HCT116 (cell line): ENCODE measurements around the gene CDC14B. TPM values are rescaled to one million over a fixed set of nuclear protein-coding genes. Genes with fewer than 3 reads are reported as not detected.

ENCODE experiments used
- ATAC-seq: fragments of 200-7000 bp; cut with Tn5 transposase; 2 replicates; pipeline ENCODE4 v1.9.1; 2020; ENCODE audit warnings: mild to moderate bottlenecking, moderate library complexity
- BruUV-seq: library from RNA; stranded (reverse); fragments of 400-500 nt; replicated peaks from 2 replicates; lab custom pipeline; 2021; lab: Mats Ljungman, UMichigan
- CTCF ChIA-PET: fragments of 300-600 bp; sonication (Branson Sonifier 250); formaldehyde crosslinking; loops from one replicate; lab custom pipeline; 2021; ENCODE audit warnings: antibody characterized with exemption; lab: Charles Lee
- POLR2A ChIA-PET: fragments of 300-600, 350-600 bp; sonication (Branson Sonifier 250); formaldehyde crosslinking; loops from one replicate; lab custom pipeline; 2021; ENCODE audit warnings: antibody characterized with exemption; lab: Charles Lee
- RAD21 ChIA-PET, 2 experiments: fragments of 300-600 bp; sonication (Branson Sonifier 250); formaldehyde crosslinking; loops; one replicate each; lab custom pipeline; 2023; ENCODE audit warnings: low total read pairs in 2 of 2; ENCODE audit not compliant: uncharacterized antibody in 2 of 2, unreplicated experiment in 2 of 2, low non-redundant PET in 1 of 2; lab: Charles Lee
- DNase-seq: peaks from one replicate; pipeline ENCODE4 v3.0.0-alpha.2; 2010; ENCODE audit warnings: low read depth, low spot score
- H2AFZ ChIP-seq: fragments of 200-600 bp; shearing (Covaris generic), sonication (generic); 2 replicates; pipeline ENCODE4 v1.6.1; 2017; ENCODE audit warnings: low read depth, mixed run types, mixed read lengths, antibody characterized with exemption, low read length; ENCODE audit not compliant: poor library complexity, severe bottlenecking
- H3K27ac ChIP-seq: 2 replicates; pipeline ENCODE4 v1.5.1; 2012; ENCODE audit warnings: low read depth, low read length
- H3K27me3 ChIP-seq: fragments of 200-600 bp; sonication (generic); 2 replicates; pipeline ENCODE4 v1.6.1; 2016; ENCODE audit warnings: mixed run types, low read length, mixed read lengths; ENCODE audit not compliant: insufficient read depth
- H3K36me3 ChIP-seq, 2 experiments: fragments of 200-500 bp in 1 of 2; fragments of 200-600 bp in 1 of 2; sonication (Bioruptor generic) in 1 of 2; sonication (generic) in 1 of 2; 2 replicates each; pipeline versions ENCODE4 v1.5.1 to v1.6.1; 2014 to 2016; ENCODE audit warnings: low read length in 2 of 2, inconsistent platforms in 1 of 2, mixed read lengths in 1 of 2, mixed run types in 1 of 2; ENCODE audit not compliant: insufficient read depth in 2 of 2, control insufficient read depth in 1 of 2
- H3K4me1 ChIP-seq, 2 experiments: fragments of 200-600 bp in 1 of 2; sonication (generic) in 1 of 2; 2 replicates each; pipeline versions ENCODE4 v1.5.1 to v1.6.1; 2012 to 2017; ENCODE audit warnings: low read length in 2 of 2, inconsistent platforms in 1 of 2, mild to moderate bottlenecking in 1 of 2, mixed read lengths in 1 of 2, mixed run types in 1 of 2, moderate library complexity in 1 of 2; ENCODE audit not compliant: insufficient read depth in 2 of 2, control insufficient read depth in 1 of 2
- H3K4me2 ChIP-seq: fragments of 200-600 bp; sonication (generic); 2 replicates; pipeline ENCODE4 v1.6.1; 2017; ENCODE audit warnings: mixed run types, low read length, mixed read lengths
- H3K4me3 ChIP-seq, 2 experiments: fragments of 200-600 bp in 1 of 2; sonication (generic) in 1 of 2; replicated peaks in 1 of 2; 2 replicates each; pipeline ENCODE4 v1.5.1; 2011 to 2016; ENCODE audit warnings: low read length in 2 of 2, control low read depth in 1 of 2, low read depth in 1 of 2, mild to moderate bottlenecking in 1 of 2, mixed read lengths in 1 of 2, mixed run types in 1 of 2
- H3K79me2 ChIP-seq: fragments of 200-600 bp; sonication (generic); 2 replicates; pipeline ENCODE4 v1.6.1; 2017; ENCODE audit warnings: mild to moderate bottlenecking, mixed run types, low read length, moderate library complexity, mixed read lengths; ENCODE audit not compliant: insufficient read depth
- H3K9ac ChIP-seq: fragments of 200-600 bp; sonication (generic); 2 replicates; pipeline ENCODE4 v1.6.1; 2016; ENCODE audit warnings: low read length, mixed read lengths
- H3K9me2 ChIP-seq: fragments of 200-600 bp; sonication (generic), shearing (Covaris generic); 2 replicates; pipeline ENCODE4 v1.6.1; 2017; ENCODE audit warnings: mixed run types, mild to moderate bottlenecking, moderate library complexity; ENCODE audit not compliant: insufficient read depth
- H3K9me3 ChIP-seq, 2 experiments: fragments of 200-500 bp in 1 of 2; fragments of 200-600 bp in 1 of 2; sonication (Bioruptor generic) in 1 of 2; sonication (generic) in 1 of 2; 2 replicates each; pipeline ENCODE4 v1.6.1; 2014 to 2017; ENCODE audit warnings: low read length in 2 of 2, mixed read lengths in 2 of 2, inconsistent platforms in 1 of 2, low read depth in 1 of 2, mild to moderate bottlenecking in 1 of 2, mixed run types in 1 of 2, moderate library complexity in 1 of 2; ENCODE audit not compliant: control insufficient read depth in 1 of 2, insufficient read depth in 1 of 2
- H4K20me1 ChIP-seq: fragments of 200-600 bp; sonication (generic), shearing (Covaris generic); 2 replicates; pipeline ENCODE4 v1.6.1; 2017; ENCODE audit warnings: mixed run types, mild to moderate bottlenecking, moderate library complexity; ENCODE audit not compliant: insufficient read depth
- CEBPB ChIP-seq: IDR thresholded peaks from 2 replicates; pipeline ENCODE4 v1.6.1; 2012; ENCODE audit warnings: low read depth
- EGR1 ChIP-seq: IDR thresholded peaks from 2 replicates; pipeline ENCODE4 v1.6.1; 2012; ENCODE audit warnings: low read depth
- EZH2 ChIP-seq: fragments of 200-600 bp; sonication (generic); IDR thresholded peaks from 2 replicates; pipeline ENCODE4 v1.6.1; 2017; ENCODE audit warnings: antibody characterized with exemption, mixed run types
- EZH2phosphoT487 ChIP-seq: fragments of 200-600 bp; IDR thresholded peaks from 2 replicates; pipeline ENCODE4 v1.6.1; 2018; ENCODE audit warnings: antibody characterized with exemption, borderline replicate concordance
- FOSL1 ChIP-seq: IDR thresholded peaks from 2 replicates; pipeline ENCODE4 v1.6.1; 2012; ENCODE audit warnings: low read depth
- JUND ChIP-seq: IDR thresholded peaks from 2 replicates; pipeline ENCODE4 v1.6.1; 2012
- RAD21 ChIP-seq: IDR thresholded peaks from 2 replicates; pipeline ENCODE4 v1.6.1; 2012; ENCODE audit warnings: low read depth, mild to moderate bottlenecking
- SIN3A ChIP-seq: IDR thresholded peaks from 2 replicates; pipeline ENCODE4 v1.6.1; 2012; ENCODE audit warnings: low read depth
- intact Hi-C: fragments of 100-400 bp; cut with micrococcal nuclease; formaldehyde crosslinking; loops from 2 replicates; pipeline ENCODE4 v1.10.0; 2022
- total RNA-seq: library from RNA; stranded (reverse); gene quantifications from one replicate; pipeline ENCODE4 v1.2.1, GENCODE V29; 2021; ENCODE audit not compliant: unreplicated experiment
- TF ChIP-seq, protein P1 (sequence below): IDR thresholded peaks from 2 replicates; pipeline ENCODE4 v1.6.1; 2011; ENCODE audit warnings: mild to moderate bottlenecking, low read length, moderate library complexity; ENCODE audit not compliant: insufficient replicate concordance; ENCODE audit errors: extremely low read depth
- TF ChIP-seq, protein P2 (sequence below): IDR thresholded peaks from 2 replicates; pipeline ENCODE4 v1.6.1; 2012
- TF ChIP-seq, protein P3 (sequence below), 3 experiments: fragments of 200-600 bp in 1 of 3; sonication (generic) in 1 of 3; IDR thresholded peaks in 2 of 3; conservative IDR thresholded peaks in 1 of 3; 2 replicates each; pipeline ENCODE4 v1.5.1; 2012 to 2017; ENCODE audit warnings: low read depth in 2 of 3, low read length in 2 of 3, antibody characterized with exemption in 1 of 3, borderline replicate concordance in 1 of 3, control low read depth in 1 of 3, mild to moderate bottlenecking in 1 of 3, mixed read lengths in 1 of 3, mixed run types in 1 of 3, moderate library complexity in 1 of 3; ENCODE audit not compliant: insufficient read depth in 1 of 3
- TF ChIP-seq, protein P4 (sequence below): IDR thresholded peaks from 2 replicates; pipeline ENCODE4 v1.6.1; 2012; ENCODE audit warnings: low read depth

The CDC14B gene
- total RNA-seq, 1 experiment from 2014 or later, result 21.6 TPM

DNA sequence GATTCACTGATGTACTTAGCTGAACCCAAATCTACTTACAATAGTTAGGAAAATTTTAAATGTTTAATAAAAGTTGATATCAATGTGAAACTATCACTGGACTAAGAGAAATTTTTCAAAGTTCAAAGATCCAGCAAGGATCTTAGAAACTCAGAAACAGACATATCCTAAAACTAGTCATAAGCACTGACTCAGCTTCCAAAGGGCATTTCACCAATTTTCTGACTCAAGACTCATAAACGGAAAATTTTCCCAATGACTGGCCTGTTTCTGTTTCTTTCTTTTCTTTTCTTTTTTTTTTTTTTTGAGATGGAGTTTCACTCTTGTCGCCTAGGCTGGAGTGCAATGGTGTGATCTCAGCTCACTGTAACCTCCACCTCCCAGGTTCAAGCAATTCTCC lies 66.6 kb downstream of the CDC14B start:
- H3K4me1 ChIP-seq, result no peaks in the 10 kb centered on the region; a peak in 1 of 4 replicates
- H3K9ac ChIP-seq, result no peak overlapping the region
- H3K79me2 ChIP-seq, result no peaks in the 10 kb centered on the region
- no peak overlapping the region for H3K4me2 ChIP-seq
- TF ChIP-seq FOSL1 (0 out of 2 replicates have a peak, but pooled peaks have one; percentile 23), EZH2phosphoT487 (no peak)
- TF ChIP-seq, all 23 proteins: peak for 1
- no peaks in the 10 kb centered on the region for H3K9me3 ChIP-seq
- ATAC-seq (no peak), DNase-seq (no peak)
- H3K27ac ChIP-seq, result no peak overlapping the region
- CTCF ChIA-PET, result interaction anchor here (0.7 kb wide), 1 partner anchor 635 kb away, joined by 4 read pairs; no protein-coding TSS in a partner anchor
- no peaks in the 10 kb centered on the region for H4K20me1 ChIP-seq
- H3K36me3 ChIP-seq, result no peaks in the 10 kb centered on the region
- BruUV-seq, result no TSS peak
- intact Hi-C loops, result no loop called here
- H3K9me2 ChIP-seq, result no peaks in the 10 kb centered on the region
- RAD21 ChIA-PET, result no interaction called here
- no peak overlapping the region for H3K4me3 ChIP-seq
- POLR2A ChIA-PET, result no interaction called here
- H3K27me3 ChIP-seq, result no peaks in the 10 kb centered on the region
- no peak overlapping the region for H2AFZ ChIP-seq

DNA sequence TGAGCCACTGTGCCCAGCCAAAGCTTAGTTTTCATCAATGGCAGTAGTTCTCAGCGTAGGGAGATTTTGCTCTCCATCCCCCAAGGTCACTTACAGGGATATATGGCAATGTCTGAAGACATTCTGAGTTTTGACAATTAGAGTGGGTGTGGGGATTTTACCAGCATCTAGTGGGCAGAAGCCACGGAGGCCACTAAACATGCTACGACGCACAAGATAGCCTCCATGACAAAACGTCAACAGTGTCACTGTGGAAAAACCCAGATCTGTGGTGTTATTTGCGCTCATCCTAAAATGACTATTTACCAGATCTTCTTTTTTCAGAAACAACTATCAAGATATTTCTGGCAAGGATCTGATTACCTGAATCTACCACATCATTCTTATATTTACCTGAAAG lies 68.2 kb downstream of the CDC14B start:
- Histone ChIP-seq H3K9me3 (no peaks in the 10 kb centered on the region), H3K9me2 (no peaks in the 10 kb centered on the region), H3K27ac (no peak overlapping the region), H3K79me2 (no peaks in the 10 kb centered on the region), H3K27me3 (no peaks in the 10 kb centered on the region), H3K4me3 (no peak overlapping the region), H3K4me1 (no peaks in the 10 kb centered on the region; a peak in 1 of 4 replicates), H3K9ac (no peak overlapping the region), H4K20me1 (no peaks in the 10 kb centered on the region), H3K4me2 (no peak overlapping the region), H2AFZ (no peak overlapping the region), H3K36me3 (no peaks in the 10 kb centered on the region)
- CTCF ChIA-PET, result no interaction called here
- no TSS peak for BruUV-seq
- POLR2A ChIA-PET, result no interaction called here
- intact Hi-C loops, result no loop called here
- no peak for ATAC-seq
- no peak for DNase-seq
- RAD21 ChIA-PET, result no interaction called here
- TF ChIP-seq, protein P1, sequence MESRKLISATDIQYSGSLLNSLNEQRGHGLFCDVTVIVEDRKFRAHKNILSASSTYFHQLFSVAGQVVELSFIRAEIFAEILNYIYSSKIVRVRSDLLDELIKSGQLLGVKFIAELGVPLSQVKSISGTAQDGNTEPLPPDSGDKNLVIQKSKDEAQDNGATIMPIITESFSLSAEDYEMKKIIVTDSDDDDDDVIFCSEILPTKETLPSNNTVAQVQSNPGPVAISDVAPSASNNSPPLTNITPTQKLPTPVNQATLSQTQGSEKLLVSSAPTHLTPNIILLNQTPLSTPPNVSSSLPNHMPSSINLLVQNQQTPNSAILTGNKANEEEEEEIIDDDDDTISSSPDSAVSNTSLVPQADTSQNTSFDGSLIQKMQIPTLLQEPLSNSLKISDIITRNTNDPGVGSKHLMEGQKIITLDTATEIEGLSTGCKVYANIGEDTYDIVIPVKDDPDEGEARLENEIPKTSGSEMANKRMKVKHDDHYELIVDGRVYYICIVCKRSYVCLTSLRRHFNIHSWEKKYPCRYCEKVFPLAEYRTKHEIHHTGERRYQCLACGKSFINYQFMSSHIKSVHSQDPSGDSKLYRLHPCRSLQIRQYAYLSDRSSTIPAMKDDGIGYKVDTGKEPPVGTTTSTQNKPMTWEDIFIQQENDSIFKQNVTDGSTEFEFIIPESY, result no peak
- TF ChIP-seq, protein P2, sequence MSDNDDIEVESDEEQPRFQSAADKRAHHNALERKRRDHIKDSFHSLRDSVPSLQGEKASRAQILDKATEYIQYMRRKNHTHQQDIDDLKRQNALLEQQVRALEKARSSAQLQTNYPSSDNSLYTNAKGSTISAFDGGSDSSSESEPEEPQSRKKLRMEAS, result no peak
- TF ChIP-seq, protein P3, sequence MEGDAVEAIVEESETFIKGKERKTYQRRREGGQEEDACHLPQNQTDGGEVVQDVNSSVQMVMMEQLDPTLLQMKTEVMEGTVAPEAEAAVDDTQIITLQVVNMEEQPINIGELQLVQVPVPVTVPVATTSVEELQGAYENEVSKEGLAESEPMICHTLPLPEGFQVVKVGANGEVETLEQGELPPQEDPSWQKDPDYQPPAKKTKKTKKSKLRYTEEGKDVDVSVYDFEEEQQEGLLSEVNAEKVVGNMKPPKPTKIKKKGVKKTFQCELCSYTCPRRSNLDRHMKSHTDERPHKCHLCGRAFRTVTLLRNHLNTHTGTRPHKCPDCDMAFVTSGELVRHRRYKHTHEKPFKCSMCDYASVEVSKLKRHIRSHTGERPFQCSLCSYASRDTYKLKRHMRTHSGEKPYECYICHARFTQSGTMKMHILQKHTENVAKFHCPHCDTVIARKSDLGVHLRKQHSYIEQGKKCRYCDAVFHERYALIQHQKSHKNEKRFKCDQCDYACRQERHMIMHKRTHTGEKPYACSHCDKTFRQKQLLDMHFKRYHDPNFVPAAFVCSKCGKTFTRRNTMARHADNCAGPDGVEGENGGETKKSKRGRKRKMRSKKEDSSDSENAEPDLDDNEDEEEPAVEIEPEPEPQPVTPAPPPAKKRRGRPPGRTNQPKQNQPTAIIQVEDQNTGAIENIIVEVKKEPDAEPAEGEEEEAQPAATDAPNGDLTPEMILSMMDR (IDR thresholded peaks at IDR 0.05 in 2 of 3, conservative IDR thresholded peaks at IDR 0.05 in 1 of 3; ENCODE audit: borderline replicate concordance in 1 of 3, insufficient read depth in 1 of 3, low read depth in 2 of 3, low read length in 2 of 3), result no peak
- TF ChIP-seq CEBPB (no peak), EZH2phosphoT487 (no peak), JUND (no peak), RAD21 (no peak), FOSL1 (no peak), SIN3A (no peak), EGR1 (no peak), EZH2 (no peak)
- TF ChIP-seq, protein P4, sequence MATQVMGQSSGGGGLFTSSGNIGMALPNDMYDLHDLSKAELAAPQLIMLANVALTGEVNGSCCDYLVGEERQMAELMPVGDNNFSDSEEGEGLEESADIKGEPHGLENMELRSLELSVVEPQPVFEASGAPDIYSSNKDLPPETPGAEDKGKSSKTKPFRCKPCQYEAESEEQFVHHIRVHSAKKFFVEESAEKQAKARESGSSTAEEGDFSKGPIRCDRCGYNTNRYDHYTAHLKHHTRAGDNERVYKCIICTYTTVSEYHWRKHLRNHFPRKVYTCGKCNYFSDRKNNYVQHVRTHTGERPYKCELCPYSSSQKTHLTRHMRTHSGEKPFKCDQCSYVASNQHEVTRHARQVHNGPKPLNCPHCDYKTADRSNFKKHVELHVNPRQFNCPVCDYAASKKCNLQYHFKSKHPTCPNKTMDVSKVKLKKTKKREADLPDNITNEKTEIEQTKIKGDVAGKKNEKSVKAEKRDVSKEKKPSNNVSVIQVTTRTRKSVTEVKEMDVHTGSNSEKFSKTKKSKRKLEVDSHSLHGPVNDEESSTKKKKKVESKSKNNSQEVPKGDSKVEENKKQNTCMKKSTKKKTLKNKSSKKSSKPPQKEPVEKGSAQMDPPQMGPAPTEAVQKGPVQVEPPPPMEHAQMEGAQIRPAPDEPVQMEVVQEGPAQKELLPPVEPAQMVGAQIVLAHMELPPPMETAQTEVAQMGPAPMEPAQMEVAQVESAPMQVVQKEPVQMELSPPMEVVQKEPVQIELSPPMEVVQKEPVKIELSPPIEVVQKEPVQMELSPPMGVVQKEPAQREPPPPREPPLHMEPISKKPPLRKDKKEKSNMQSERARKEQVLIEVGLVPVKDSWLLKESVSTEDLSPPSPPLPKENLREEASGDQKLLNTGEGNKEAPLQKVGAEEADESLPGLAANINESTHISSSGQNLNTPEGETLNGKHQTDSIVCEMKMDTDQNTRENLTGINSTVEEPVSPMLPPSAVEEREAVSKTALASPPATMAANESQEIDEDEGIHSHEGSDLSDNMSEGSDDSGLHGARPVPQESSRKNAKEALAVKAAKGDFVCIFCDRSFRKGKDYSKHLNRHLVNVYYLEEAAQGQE, result no peak
